GM12878 (cell line): ENCODE measurements around the gene SSBP2. TPM values are rescaled to one million over a fixed set of nuclear protein-coding genes. Genes with fewer than 3 reads are reported as not detected.

ENCODE experiments used
- ATAC-seq: fragments of 200-7000 bp; cut with Tn5 transposase; 3 replicates; pipeline ENCODE4 v1.9.1; 2020; ENCODE audit warnings: mild to moderate bottlenecking, moderate library complexity
- BruUV-seq: library from RNA; stranded (reverse); fragments of 400-500 nt; replicated peaks from 2 replicates; lab custom pipeline; 2021; lab: Mats Ljungman, UMichigan
- CTCF ChIA-PET: fragments of 300-600 bp; sonication (Branson Sonifier 250); formaldehyde crosslinking; extraction: SDS; loops from one replicate; lab custom pipeline; 2021; ENCODE audit warnings: inconsistent platforms; lab: Yijun Ruan, JAX
- POLR2A ChIA-PET: fragments of 350-600 bp; formaldehyde crosslinking; extraction: SDS; loops from one replicate; lab custom pipeline; 2021; ENCODE audit warnings: inconsistent platforms; lab: Charles Lee
- RAD21 ChIA-PET: fragments of 300-600 bp; sonication (Branson Sonifier 250); formaldehyde crosslinking; loops from one replicate; lab custom pipeline; 2023; ENCODE audit warnings: antibody characterized with exemption; ENCODE audit not compliant: unreplicated experiment; lab: Charles Lee
- SMC1A ChIA-PET: fragments of 300-600 bp; sonication (Branson Sonifier 250); formaldehyde crosslinking; loops from one replicate; lab custom pipeline; 2023; ENCODE audit not compliant: unreplicated experiment, uncharacterized antibody; lab: Charles Lee
- DNase-seq: peaks from one replicate; pipeline ENCODE4 v3.0.0-alpha.2; 2011; ENCODE audit warnings: low read depth, low spot score
- FAIRE-seq: peaks from 3 replicates; lab custom pipeline; 2011; peaks lifted over from hg19 to GRCh38; lab: Jason Lieb, UNC
- H2AFZ ChIP-seq: 2 replicates; pipeline ENCODE4 v1.6.0; 2011; ENCODE audit warnings: low read depth, low read length, control low read depth; ENCODE audit not compliant: control insufficient read depth
- H3K27ac ChIP-seq: 2 replicates; pipeline ENCODE4 v1.5.1; 2011; ENCODE audit warnings: control low read depth; ENCODE audit not compliant: control insufficient read depth, insufficient read depth
- H3K27me3 ChIP-seq, 2 experiments: replicated peaks in 1 of 2; 2 replicates each; pipeline versions ENCODE4 v1.6.0 to v1.6.1; 2011; ENCODE audit warnings: low read length in 1 of 2; ENCODE audit not compliant: control insufficient read depth in 2 of 2, insufficient read depth in 2 of 2
- H3K36me3 ChIP-seq, 2 experiments: 2 replicates each; pipeline ENCODE4 v1.5.1; 2011; ENCODE audit warnings: low read length in 1 of 2; ENCODE audit not compliant: control insufficient read depth in 2 of 2, insufficient read depth in 2 of 2
- H3K4me1 ChIP-seq: 2 replicates; pipeline ENCODE4 v1.6.1; 2011; ENCODE audit warnings: mild to moderate bottlenecking, low read length, moderate library complexity, mixed read lengths; ENCODE audit not compliant: control insufficient read depth, insufficient read depth
- H3K4me2 ChIP-seq: 2 replicates; pipeline ENCODE4 v1.6.0; 2011; ENCODE audit warnings: control low read depth; ENCODE audit not compliant: control insufficient read depth, insufficient read depth
- H3K4me3 ChIP-seq: fragments of 200-600 bp; sonication (generic); 2 replicates; pipeline ENCODE4 v1.5.1; 2016
- H3K79me2 ChIP-seq: 2 replicates; pipeline ENCODE4 v1.6.0; 2011; ENCODE audit warnings: low read length; ENCODE audit not compliant: control insufficient read depth, insufficient read depth
- H3K9ac ChIP-seq: 2 replicates; pipeline ENCODE4 v1.8.0; 2011; ENCODE audit warnings: low read length, control low read depth, mixed read lengths; ENCODE audit not compliant: control insufficient read depth, insufficient read depth
- H3K9me3 ChIP-seq: replicated peaks from 3 replicates; pipeline ENCODE4 v1.5.1; 2011; ENCODE audit warnings: mild to moderate bottlenecking, low read length; ENCODE audit not compliant: control insufficient read depth, insufficient read depth
- H4K20me1 ChIP-seq: 2 replicates; pipeline ENCODE4 v1.6.0; 2011; ENCODE audit not compliant: control insufficient read depth, insufficient read depth
- BMI1 ChIP-seq: fragments of 450-650 bp; IDR thresholded peaks from 2 replicates; pipeline ENCODE4 v1.6.1; 2016; ENCODE audit warnings: mild to moderate bottlenecking, moderate library complexity, borderline replicate concordance
- GATAD2B ChIP-seq: fragments of 450-650 bp; conservative IDR thresholded peaks from 2 replicates; pipeline ENCODE4 v1.6.1; 2017; ENCODE audit warnings: low read depth, mild to moderate bottlenecking, moderate library complexity
- JUND ChIP-seq: IDR thresholded peaks from 2 replicates; pipeline ENCODE4 v1.6.1; 2012; ENCODE audit warnings: low read depth, mild to moderate bottlenecking, low read length, improper control_type of control experiment, moderate library complexity
- MEF2B ChIP-seq: fragments of 450-650 bp; IDR thresholded peaks from 2 replicates; pipeline ENCODE4 v1.6.1; 2018; ENCODE audit warnings: mild to moderate bottlenecking, moderate library complexity; ENCODE audit not compliant: partially characterized antibody, poor library complexity, severe bottlenecking
- NR2C1 ChIP-seq: fragments of 450-650 bp; IDR thresholded peaks from 2 replicates; pipeline ENCODE4 v1.6.1; 2017; ENCODE audit warnings: antibody characterized with exemption, mild to moderate bottlenecking, moderate library complexity
- TARDBP ChIP-seq: IDR thresholded peaks from 2 replicates; pipeline ENCODE4 v1.6.1; 2016; ENCODE audit warnings: borderline replicate concordance
- WGBS: methylation state at CpG from one replicate; pipeline ENCODE4 v1.1.6; 2016; ENCODE audit warnings: low lambda C conversion rate; ENCODE audit not compliant: insufficient replicate concordance, insufficient coverage; ENCODE audit errors: missing lambda C conversion rate; 5-methylcytosine and 5-hydroxymethylcytosine counted together
- in situ Hi-C: fragments of 300-500 bp; cut with MboI; formaldehyde crosslinking; loops from 9 replicates; pipeline ENCODE4 v1.14.3; 2018; ENCODE audit warnings: mixed read lengths
- intact Hi-C: fragments of 100-400 bp; cut with micrococcal nuclease; formaldehyde crosslinking; loops from one replicate; pipeline ENCODE4 v1.14.2; 2022; ENCODE audit not compliant: unreplicated experiment
- polyA plus RNA-seq, 11 experiments: library from polyadenylated mRNA; depleted of rRNA in 4 of 11; unstranded in 6 of 11; stranded (reverse) in 5 of 11; fragments of >200 nt; fragmentation: Nextera tagmentation in 4 of 11; fragmentation: Illumina TruSeq in 1 of 11; extraction: Ambion mirVana in 4 of 11; extraction: Trizol in 1 of 11; gene quantifications; 1 replicate in 1 of 11; 2 replicates in 10 of 11; pipeline versions ENCODE4 v1.2.1 to v1.2.3, GENCODE V29; 2011 to 2016; ENCODE audit warnings: inconsistent platforms in 2 of 11, missing spikeins in 2 of 11, low read depth in 1 of 11
- total RNA-seq, 4 experiments: library from RNA; depleted of rRNA in 3 of 4; stranded (reverse); fragments of >200 nt in 3 of 4; fragmentation: Illumina TruSeq in 1 of 4; extraction: Trizol in 1 of 4; gene quantifications; 2 replicates each; pipeline versions ENCODE4 v1.2.1 to v1.2.3, GENCODE V29; 2013 to 2021
- TF ChIP-seq, protein P1 (sequence below): fragments of 450-650 bp; IDR thresholded peaks from 2 replicates; pipeline ENCODE4 v1.6.1; 2017; ENCODE audit warnings: mild to moderate bottlenecking, moderate library complexity
- TF ChIP-seq, protein P2 (sequence below): IDR thresholded peaks from 2 replicates; pipeline ENCODE4 v1.6.1; 2011; ENCODE audit warnings: mild to moderate bottlenecking, low read depth, low read length, moderate library complexity; ENCODE audit not compliant: insufficient replicate concordance
- TF ChIP-seq, protein P3 (sequence below): fragments of 450-650 bp; IDR thresholded peaks from 2 replicates; pipeline ENCODE4 v1.6.1; 2017; ENCODE audit warnings: antibody characterized with exemption, mild to moderate bottlenecking, moderate library complexity
- TF ChIP-seq, protein P4 (sequence below): fragments of 150-350 bp; IDR thresholded peaks from 2 replicates; pipeline ENCODE4 v1.6.1; 2014; ENCODE audit warnings: mild to moderate bottlenecking, low read depth, low read length

Gene SSBP2
- total and polyA plus RNA-seq, 10 of the 15 experiments (the other 5 are each of a cell fraction or from before 2014, with no cell fraction given) = 52.2 to 132 (median 110) TPM

DNA sequence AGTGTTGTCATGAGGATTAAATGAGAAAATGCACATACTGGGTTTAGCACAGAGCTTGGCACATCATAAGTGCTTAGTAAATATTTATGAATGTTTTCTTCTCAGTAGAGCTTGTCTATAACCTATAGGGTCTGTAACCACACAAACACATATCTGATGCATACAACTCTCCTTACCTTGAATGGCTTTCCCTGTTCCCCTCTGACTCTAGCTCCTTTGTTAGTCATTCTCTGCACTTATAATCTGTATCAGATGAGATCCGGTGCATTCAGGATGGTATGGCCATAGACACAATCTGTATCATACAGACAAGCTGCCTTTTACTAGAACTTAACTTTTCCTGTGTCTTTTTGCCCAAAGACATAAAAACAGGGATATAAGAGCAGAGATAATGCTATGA, 11.1 kb upstream of the SSBP2 start (continued):
- TF ChIP-seq, protein P1, sequence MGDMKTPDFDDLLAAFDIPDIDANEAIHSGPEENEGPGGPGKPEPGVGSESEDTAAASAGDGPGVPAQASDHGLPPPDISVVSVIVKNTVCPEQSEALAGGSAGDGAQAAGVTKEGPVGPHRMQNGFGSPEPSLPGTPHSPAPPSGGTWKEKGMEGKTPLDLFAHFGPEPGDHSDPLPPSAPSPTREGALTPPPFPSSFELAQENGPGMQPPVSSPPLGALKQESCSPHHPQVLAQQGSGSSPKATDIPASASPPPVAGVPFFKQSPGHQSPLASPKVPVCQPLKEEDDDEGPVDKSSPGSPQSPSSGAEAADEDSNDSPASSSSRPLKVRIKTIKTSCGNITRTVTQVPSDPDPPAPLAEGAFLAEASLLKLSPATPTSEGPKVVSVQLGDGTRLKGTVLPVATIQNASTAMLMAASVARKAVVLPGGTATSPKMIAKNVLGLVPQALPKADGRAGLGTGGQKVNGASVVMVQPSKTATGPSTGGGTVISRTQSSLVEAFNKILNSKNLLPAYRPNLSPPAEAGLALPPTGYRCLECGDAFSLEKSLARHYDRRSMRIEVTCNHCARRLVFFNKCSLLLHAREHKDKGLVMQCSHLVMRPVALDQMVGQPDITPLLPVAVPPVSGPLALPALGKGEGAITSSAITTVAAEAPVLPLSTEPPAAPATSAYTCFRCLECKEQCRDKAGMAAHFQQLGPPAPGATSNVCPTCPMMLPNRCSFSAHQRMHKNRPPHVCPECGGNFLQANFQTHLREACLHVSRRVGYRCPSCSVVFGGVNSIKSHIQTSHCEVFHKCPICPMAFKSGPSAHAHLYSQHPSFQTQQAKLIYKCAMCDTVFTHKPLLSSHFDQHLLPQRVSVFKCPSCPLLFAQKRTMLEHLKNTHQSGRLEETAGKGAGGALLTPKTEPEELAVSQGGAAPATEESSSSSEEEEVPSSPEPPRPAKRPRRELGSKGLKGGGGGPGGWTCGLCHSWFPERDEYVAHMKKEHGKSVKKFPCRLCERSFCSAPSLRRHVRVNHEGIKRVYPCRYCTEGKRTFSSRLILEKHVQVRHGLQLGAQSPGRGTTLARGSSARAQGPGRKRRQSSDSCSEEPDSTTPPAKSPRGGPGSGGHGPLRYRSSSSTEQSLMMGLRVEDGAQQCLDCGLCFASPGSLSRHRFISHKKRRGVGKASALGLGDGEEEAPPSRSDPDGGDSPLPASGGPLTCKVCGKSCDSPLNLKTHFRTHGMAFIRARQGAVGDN = no peak
- no peak for TF ChIP-seq JUND

DNA sequence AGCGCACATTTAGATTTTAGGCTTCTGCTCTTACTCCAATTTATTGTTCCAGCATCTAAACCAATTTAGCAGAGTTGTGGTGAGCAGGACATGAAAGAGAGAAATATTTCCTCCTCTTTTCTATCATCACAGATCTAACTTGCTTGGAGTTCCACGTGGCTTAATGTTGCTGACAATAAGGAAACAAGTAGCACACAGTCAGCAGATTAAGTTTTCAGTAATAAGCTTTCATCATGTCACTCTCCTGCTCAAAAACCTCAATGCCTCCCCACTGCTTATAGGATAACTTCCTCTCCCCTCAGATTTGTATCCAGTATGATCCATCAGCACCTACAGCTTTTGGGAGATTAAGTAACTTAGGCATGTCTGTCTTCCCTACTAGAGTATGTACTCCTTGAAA, 10.4 kb upstream of the SSBP2 start:
- ChIA-PET CTCF (interaction anchor here (1.2 to 2.3 kb wide), 2 partner anchors 12 to 18 kb away, joined by 3 to 8 read pairs; no protein-coding TSS in a partner anchor), RAD21 (interaction anchor here (1.0 to 1.6 kb wide), 2 partner anchors 11 to 405 kb away, joined by 3 to 4 read pairs; partner anchors contain the start of gene SSBP2), SMC1A (interaction anchor here (0.7 to 1.7 kb wide), 7 partner anchors 8 to 464 kb away, joined by 3 to 7 read pairs (median 5); no protein-coding TSS in a partner anchor), POLR2A (no interaction called here)
- Histone ChIP-seq H4K20me1 (no peaks in the 10 kb centered on the region), H3K4me1 (no peaks in the 10 kb centered on the region), H3K4me2 (no peak overlapping the region), H3K27ac (no peak overlapping the region), H2AFZ (no peak overlapping the region), H3K9me3 (no peaks in the 10 kb centered on the region), H3K9ac (no peak overlapping the region), H3K79me2 (no peaks in the 10 kb centered on the region), H3K27me3 (no peaks in the 10 kb centered on the region), H3K36me3 (no peaks in the 10 kb centered on the region), H3K4me3 (no peak overlapping the region)
- DNase-seq (no peak), FAIRE-seq (no peak), ATAC-seq (no peak)
- BruUV-seq = no TSS peak
- intact Hi-C loops (no loop called here), in situ Hi-C loops (no loop called here)
- 74% methylated on average over 2 of the region's 2 CpGs for WGBS
- TF ChIP-seq, protein P2, sequence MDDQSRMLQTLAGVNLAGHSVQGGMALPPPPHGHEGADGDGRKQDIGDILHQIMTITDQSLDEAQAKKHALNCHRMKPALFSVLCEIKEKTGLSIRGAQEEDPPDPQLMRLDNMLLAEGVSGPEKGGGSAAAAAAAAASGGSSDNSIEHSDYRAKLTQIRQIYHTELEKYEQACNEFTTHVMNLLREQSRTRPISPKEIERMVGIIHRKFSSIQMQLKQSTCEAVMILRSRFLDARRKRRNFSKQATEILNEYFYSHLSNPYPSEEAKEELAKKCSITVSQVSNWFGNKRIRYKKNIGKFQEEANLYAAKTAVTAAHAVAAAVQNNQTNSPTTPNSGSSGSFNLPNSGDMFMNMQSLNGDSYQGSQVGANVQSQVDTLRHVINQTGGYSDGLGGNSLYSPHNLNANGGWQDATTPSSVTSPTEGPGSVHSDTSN = no peak
- no peak for TF ChIP-seq GATAD2B
- TF ChIP-seq, protein P3, sequence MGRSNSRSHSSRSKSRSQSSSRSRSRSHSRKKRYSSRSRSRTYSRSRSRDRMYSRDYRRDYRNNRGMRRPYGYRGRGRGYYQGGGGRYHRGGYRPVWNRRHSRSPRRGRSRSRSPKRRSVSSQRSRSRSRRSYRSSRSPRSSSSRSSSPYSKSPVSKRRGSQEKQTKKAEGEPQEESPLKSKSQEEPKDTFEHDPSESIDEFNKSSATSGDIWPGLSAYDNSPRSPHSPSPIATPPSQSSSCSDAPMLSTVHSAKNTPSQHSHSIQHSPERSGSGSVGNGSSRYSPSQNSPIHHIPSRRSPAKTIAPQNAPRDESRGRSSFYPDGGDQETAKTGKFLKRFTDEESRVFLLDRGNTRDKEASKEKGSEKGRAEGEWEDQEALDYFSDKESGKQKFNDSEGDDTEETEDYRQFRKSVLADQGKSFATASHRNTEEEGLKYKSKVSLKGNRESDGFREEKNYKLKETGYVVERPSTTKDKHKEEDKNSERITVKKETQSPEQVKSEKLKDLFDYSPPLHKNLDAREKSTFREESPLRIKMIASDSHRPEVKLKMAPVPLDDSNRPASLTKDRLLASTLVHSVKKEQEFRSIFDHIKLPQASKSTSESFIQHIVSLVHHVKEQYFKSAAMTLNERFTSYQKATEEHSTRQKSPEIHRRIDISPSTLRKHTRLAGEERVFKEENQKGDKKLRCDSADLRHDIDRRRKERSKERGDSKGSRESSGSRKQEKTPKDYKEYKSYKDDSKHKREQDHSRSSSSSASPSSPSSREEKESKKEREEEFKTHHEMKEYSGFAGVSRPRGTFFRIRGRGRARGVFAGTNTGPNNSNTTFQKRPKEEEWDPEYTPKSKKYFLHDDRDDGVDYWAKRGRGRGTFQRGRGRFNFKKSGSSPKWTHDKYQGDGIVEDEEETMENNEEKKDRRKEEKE = no peak
- TF ChIP-seq TARDBP = no peak
- TF ChIP-seq NR2C1 = no peak
- TF ChIP-seq, protein P4, sequence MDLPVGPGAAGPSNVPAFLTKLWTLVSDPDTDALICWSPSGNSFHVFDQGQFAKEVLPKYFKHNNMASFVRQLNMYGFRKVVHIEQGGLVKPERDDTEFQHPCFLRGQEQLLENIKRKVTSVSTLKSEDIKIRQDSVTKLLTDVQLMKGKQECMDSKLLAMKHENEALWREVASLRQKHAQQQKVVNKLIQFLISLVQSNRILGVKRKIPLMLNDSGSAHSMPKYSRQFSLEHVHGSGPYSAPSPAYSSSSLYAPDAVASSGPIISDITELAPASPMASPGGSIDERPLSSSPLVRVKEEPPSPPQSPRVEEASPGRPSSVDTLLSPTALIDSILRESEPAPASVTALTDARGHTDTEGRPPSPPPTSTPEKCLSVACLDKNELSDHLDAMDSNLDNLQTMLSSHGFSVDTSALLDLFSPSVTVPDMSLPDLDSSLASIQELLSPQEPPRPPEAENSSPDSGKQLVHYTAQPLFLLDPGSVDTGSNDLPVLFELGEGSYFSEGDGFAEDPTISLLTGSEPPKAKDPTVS = no peak
- TF ChIP-seq BMI1 = no peak
- no peak for TF ChIP-seq MEF2B
